Duodenal mucosa (tissue), 2 donors: ENCODE results near the gene CPZ.
"Not testable (repeated sequence)": the region's sequence is repeated elsewhere in the genome, so short reads cannot be mapped to it uniquely, and the experiment has no call there.

Source experiments
- H3K27ac ChIP-seq: one replicate; pipeline ENCODE4 v1.7.0; 2013; ENCODE audit warnings: low read depth, low read length
- H3K27me3 ChIP-seq, 2 donors: one replicate each; pipeline ENCODE4 v1.7.0; 2013; ENCODE audit warnings: low read length in 2 of 2, control low read depth in 1 of 2; ENCODE audit not compliant: insufficient read depth in 2 of 2, control insufficient read depth in 1 of 2
- H3K36me3 ChIP-seq, 2 donors: one replicate each; pipeline ENCODE4 v1.7.0; 2013; ENCODE audit warnings: low read length in 2 of 2, control low read depth in 1 of 2; ENCODE audit not compliant: insufficient read depth in 2 of 2, control insufficient read depth in 1 of 2
- H3K4me1 ChIP-seq, 2 donors: one replicate each; pipeline ENCODE4 v1.7.0; 2013; ENCODE audit warnings: low read length in 2 of 2, control low read depth in 1 of 2; ENCODE audit not compliant: insufficient read depth in 2 of 2, control insufficient read depth in 1 of 2
- H3K4me3 ChIP-seq, 2 donors: one replicate each; pipeline ENCODE4 v1.7.0; 2013; ENCODE audit warnings: low read length in 2 of 2, low read depth in 1 of 2
- H3K9ac ChIP-seq, 2 donors: one replicate each; pipeline ENCODE4 v1.7.0; 2013; ENCODE audit warnings: low read length in 2 of 2, low read depth in 1 of 2
- H3K9me3 ChIP-seq, 2 donors: one replicate each; pipeline ENCODE4 v1.7.0; 2013; ENCODE audit warnings: low read length in 2 of 2, control low read depth in 1 of 2; ENCODE audit not compliant: control insufficient read depth in 1 of 2

CPZ gene

DNA sequence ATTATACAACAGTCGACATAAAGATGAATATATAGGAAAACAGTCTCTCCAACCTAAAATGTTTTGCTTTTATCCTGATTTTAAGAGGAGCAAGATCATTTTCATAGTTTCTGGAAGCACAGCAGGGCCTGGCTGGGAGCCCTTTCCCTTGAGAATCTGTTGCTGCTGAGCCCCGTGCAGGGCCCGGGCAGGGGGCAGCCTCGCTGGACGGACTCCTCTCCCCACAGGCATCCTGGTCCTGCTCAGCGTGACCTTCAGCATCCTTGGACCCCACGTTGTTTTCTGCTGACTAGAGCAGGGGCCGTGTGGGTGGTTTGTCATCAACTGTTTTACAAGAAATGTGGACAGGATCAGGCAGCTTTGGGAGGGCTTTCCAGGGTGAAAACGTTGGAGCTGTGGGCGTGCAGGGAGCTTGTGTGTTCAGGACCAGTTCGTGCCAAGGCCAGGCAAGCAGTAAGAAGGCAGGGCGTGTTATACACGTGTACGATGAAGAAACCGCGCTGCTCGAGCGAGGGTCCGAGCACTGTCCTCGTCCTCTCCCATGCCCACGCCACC lies 25.0 kb downstream of the CPZ start:
- no peaks in the 10 kb centered on the region for H3K27me3 ChIP-seq
- H3K9me3 ChIP-seq, result no peaks in the 10 kb centered on the region
- no peaks in the 10 kb centered on the region for H3K36me3 ChIP-seq
- H3K27ac ChIP-seq, result no peak overlapping the region
- no peaks in the 10 kb centered on the region for H3K4me1 ChIP-seq
- H3K4me3 ChIP-seq, result no peak overlapping the region
- no peak overlapping the region for H3K9ac ChIP-seq

DNA sequence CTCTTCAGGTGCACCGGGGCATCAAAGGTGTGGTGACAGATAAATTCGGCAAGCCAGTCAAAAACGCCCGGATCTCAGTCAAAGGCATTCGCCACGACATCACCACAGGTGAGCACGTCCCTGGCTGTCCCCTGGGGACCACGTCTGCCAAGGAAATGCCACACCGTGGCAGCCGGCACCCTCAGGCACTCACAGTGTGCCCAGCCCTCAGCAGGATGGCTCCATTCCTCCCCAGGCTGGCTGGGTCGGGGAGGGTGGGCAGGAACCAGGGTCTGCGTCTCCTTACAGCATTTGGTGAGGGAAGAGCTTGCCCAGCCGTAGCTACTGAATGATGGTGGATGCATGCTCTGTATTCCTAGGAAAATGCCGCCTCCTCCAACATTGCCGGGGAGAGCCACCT lies 25.9 kb downstream of the CPZ start:
- Histone ChIP-seq H3K4me3 (no peak overlapping the region), H3K27me3 (no peaks in the 10 kb centered on the region), H3K4me1 (no peaks in the 10 kb centered on the region), H3K9me3 (no peaks in the 10 kb centered on the region), H3K36me3 (no peaks in the 10 kb centered on the region), H3K9ac (no peak overlapping the region), H3K27ac (no peak overlapping the region)

DNA sequence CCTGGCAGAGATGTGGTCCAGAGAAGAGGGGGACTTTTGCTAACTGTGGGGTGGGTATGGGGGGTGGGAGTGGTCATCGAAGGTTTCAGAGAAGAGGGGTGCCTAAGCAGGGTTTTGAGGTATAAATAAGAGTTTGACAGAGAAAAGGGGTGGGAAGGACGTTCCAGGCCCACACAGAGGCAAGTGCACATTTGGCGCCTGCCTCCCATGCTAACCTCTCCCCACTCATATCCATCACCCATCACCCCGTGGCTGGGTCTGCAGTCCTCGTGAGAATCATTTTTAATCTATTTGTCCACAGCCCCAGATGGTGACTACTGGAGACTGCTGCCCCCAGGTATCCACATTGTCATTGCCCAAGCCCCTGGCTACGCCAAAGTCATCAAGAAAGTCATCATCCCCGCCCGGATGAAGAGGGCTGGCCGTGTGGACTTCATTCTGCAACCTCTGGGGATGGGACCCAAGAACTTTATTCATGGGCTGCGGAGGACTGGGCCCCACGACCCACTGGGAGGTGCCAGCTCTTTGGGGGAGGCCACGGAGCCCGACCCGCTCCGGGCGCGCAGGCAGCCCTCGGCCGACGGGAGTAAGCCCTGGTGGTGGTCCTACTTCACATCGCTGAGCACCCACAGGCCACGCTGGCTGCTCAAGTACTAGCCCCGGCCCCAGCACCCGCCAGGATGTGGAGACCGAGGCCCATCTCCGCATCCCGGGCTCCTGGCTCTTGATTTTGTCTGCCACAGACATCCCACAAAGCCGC lies 26.6 kb downstream of the CPZ start:
- H3K36me3 ChIP-seq, result no peaks in the 10 kb centered on the region
- H3K4me3 ChIP-seq, result no peak overlapping the region
- no peak overlapping the region for H3K9ac ChIP-seq
- no peaks in the 10 kb centered on the region for H3K9me3 ChIP-seq
- H3K27me3 ChIP-seq, result no peaks in the 10 kb centered on the region
- no peaks in the 10 kb centered on the region for H3K4me1 ChIP-seq
- no peak overlapping the region for H3K27ac ChIP-seq

DNA sequence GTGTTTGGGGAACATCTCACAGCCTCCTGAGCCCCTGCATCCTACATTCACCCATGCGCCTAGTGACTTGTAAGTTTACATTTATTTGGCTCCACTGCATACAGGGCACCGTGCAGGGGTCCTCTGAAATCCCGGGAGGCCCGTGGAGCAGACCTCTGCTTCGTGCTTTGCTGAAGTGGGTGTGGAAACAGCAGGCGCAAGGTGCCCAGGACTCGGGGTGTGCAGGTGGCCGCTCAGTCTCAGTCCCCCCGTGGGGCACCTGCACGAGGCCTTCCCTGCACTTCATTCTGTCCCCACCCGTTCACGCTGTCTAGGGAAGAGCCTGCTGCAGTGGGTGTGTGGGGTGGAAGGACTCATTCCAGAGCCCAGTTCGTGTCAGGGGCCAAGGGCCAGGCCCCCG lies 28.6 kb downstream of the CPZ start:
- not testable (repeated sequence) for H3K27ac ChIP-seq, H3K4me3 ChIP-seq, H3K27me3 ChIP-seq, H3K9ac ChIP-seq, H3K9me3 ChIP-seq, H3K36me3 ChIP-seq, H3K4me1 ChIP-seq

DNA sequence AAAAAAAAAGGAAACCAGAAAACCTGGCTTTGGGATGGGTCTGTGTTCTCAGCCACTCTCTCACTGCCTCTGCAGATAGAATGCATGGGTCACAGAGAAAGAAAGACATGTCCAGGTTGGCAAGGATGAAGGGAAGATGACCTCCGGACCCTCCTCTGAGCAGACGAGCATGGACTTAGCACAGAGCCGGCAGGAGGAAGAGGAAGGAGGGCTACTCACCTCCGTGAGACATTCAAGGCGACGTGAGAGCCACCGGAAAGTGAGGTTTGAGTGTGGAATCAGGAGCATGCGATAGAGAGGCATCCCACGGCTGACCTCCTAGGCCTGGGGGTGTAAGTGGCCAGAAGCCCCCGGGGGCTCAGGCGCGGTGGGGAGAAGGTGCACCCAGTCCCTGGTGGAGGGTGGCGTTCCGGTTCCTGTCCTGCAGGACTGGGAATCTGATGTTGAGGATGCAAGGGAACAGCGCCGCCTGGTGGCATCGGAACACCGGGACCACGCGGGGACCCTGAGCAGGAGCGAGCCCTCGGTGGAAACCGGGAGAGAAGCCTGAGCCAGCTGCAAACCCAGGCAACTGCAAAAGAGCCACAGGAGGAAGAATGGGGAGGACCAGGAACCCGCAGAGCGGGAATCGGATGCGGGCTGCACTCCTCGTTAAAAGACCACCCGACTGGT lies 32.2 kb downstream of the CPZ start:
- not testable (repeated sequence) for H3K27me3 ChIP-seq, H3K9ac ChIP-seq, H3K36me3 ChIP-seq, H3K9me3 ChIP-seq, H3K27ac ChIP-seq, H3K4me3 ChIP-seq, H3K4me1 ChIP-seq

DNA sequence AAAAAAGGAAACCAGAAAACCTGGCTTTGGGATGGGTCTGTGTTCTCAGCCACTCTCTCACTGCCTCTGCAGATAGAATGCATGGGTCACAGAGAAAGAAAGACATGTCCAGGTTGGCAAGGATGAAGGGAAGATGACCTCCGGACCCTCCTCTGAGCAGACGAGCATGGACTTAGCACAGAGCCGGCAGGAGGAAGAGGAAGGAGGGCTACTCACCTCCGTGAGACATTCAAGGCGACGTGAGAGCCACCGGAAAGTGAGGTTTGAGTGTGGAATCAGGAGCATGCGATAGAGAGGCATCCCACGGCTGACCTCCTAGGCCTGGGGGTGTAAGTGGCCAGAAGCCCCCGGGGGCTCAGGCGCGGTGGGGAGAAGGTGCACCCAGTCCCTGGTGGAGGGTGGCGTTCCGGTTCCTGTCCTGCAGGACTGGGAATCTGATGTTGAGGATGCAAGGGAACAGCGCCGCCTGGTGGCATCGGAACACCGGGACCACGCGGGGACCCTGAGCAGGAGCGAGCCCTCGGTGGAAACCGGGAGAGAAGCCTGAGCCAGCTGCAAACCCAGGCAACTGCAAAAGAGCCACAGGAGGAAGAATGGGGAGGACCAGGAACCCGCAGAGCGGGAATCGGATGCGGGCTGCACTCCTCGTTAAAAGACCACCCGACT lies 37.8 kb downstream of the CPZ start:
- not testable (repeated sequence) for H3K9me3 ChIP-seq, H3K9ac ChIP-seq, H3K27me3 ChIP-seq, H3K4me3 ChIP-seq, H3K4me1 ChIP-seq, H3K27ac ChIP-seq, H3K36me3 ChIP-seq

DNA sequence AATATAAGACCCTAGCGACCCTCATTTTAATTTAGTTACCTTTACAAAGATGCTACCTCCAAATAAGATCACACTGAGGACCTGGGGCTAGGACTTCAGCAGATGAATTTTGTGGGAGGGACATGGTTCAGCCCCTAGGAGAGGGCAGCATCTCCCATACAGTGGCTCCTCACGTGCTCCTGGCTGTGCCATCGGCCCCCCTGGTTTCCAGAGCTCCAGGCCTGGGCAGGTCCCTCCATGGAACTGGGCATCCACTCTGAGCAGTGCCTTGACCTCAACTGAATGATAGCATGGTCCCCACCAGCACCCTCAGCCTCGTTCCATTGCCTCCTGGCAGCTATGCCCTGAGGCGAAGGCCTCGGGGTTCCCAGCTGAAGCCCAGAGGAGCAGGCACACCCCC lies 39.3 kb downstream of the CPZ start:
- H3K9me3 ChIP-seq, H3K27me3 ChIP-seq, H3K4me3 ChIP-seq, H3K27ac ChIP-seq, H3K9ac ChIP-seq, H3K36me3 ChIP-seq, H3K4me1 ChIP-seq: not testable (repeated sequence)

DNA sequence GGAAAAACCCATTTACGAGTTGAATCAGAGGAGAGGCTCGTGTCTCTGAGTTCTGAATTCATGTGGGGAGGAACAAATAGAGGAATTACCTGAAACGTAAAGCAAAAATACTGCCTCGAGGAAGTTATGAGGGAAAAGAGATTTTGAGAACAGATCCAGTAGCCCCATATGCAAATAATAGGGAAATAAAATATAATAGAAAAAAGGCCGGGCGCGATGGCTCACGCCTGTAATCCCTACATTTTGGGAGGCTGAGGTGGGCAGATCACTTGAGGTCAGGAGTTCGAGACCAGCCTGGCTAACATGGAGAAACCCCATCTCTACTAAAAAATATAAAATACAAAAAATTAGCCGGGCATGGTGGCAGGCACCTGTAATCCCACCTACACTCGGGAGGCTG lies 42.2 kb downstream of the CPZ start:
- H3K4me3 ChIP-seq, H3K27ac ChIP-seq, H3K27me3 ChIP-seq, H3K36me3 ChIP-seq, H3K9ac ChIP-seq, H3K4me1 ChIP-seq, H3K9me3 ChIP-seq: not testable (repeated sequence)

DNA sequence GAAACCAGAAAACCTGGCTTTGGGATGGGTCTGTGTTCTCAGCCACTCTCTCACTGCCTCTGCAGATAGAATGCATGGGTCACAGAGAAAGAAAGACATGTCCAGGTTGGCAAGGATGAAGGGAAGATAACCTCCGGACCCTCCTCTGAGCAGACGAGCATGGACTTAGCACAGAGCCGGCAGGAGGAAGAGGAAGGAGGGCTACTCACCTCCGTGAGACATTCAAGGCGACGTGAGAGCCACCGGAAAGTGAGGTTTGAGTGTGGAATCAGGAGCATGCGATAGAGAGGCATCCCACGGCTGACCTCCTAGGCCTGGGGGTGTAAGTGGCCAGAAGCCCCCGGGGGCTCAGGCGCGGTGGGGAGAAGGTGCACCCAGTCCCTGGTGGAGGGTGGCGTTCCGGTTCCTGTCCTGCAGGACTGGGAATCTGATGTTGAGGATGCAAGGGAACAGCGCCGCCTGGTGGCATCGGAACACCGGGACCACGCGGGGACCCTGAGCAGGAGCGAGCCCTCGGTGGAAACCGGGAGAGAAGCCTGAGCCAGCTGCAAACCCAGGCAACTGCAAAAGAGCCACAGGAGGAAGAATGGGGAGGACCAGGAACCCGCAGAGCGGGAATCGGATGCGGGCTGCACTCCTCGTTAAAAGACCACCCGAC lies 43.5 kb downstream of the CPZ start:
- not testable (repeated sequence) for H3K27me3 ChIP-seq, H3K9ac ChIP-seq, H3K4me3 ChIP-seq, H3K9me3 ChIP-seq, H3K4me1 ChIP-seq, H3K27ac ChIP-seq, H3K36me3 ChIP-seq

DNA sequence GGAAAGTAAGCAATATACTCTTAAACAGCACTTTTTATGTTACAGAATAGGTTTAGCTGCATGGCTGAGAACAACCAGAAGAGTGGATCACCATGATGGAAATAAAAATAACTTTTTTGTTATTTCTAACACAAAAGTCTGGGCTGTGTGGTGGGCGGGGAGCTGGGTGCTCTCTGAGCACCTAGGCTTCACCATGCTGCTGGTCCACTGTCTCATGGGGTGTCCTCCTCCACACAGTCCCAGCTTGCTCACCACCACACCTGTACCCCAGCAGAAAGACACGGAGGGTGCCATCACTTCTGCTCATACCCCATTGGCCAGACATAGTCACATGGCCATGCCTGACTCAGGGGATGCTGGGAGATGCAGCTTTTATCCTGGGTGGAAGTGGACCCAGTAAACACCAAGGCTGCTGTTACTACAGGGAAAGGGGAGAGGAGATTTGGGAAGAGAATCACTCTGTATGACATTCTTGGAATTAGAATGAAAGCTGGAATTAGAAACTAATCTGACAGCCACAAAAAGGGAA lies 45.0 kb downstream of the CPZ start:
- Histone ChIP-seq H3K9ac (no peak overlapping the region), H3K36me3 (no peaks in the 10 kb centered on the region), H3K4me1 (no peaks in the 10 kb centered on the region), H3K27ac (no peak overlapping the region), H3K9me3 (no peaks in the 10 kb centered on the region), H3K27me3 (no peaks in the 10 kb centered on the region), H3K4me3 (no peak overlapping the region)
